Uterus (tissue), 4 donors: ENCODE measurements around the gene FN1. TPM values are rescaled to one million over a fixed set of nuclear protein-coding genes. Genes with fewer than 3 reads are reported as not detected.

Experiments
- DNase-seq, 2 donors: peaks; one replicate each; pipeline ENCODE4 v3.0.0-alpha.2; 2019 to 2020
- H3K27ac ChIP-seq, 2 donors: fragments of 200-600 bp; sonication (generic); 1 replicate in 1 of 2; 2 replicates in 1 of 2; pipeline ENCODE4 v1.5.1; 2016 to 2018
- H3K27me3 ChIP-seq, 2 donors: fragments of 200-600 bp; sonication (generic); one replicate each; pipeline ENCODE4 v1.5.1; 2018 to 2019; ENCODE audit warnings: control low read depth in 1 of 2
- H3K36me3 ChIP-seq, 2 donors: fragments of 200-600 bp; sonication (generic); one replicate each; pipeline ENCODE4 v1.5.1; 2019; ENCODE audit warnings: control low read depth in 1 of 2
- H3K4me1 ChIP-seq, 2 donors: fragments of 200-600 bp; sonication (generic); one replicate each; pipeline ENCODE4 v1.5.1; 2018 to 2019; ENCODE audit warnings: control low read depth in 1 of 2
- H3K4me3 ChIP-seq, 2 donors: fragments of 200-600 bp; sonication (generic); 1 replicate in 1 of 2; 2 replicates in 1 of 2; pipeline ENCODE4 v1.5.1; 2018 to 2019; ENCODE audit warnings: mild to moderate bottlenecking in 1 of 2
- H3K9me3 ChIP-seq, 2 donors: fragments of 200-600 bp; sonication (generic); one replicate each; pipeline ENCODE4 v1.5.1; 2019; ENCODE audit warnings: control low read depth in 1 of 2
- POLR2A ChIP-seq, 2 donors: fragments of 450-650 bp; IDR thresholded peaks; one replicate each; pipeline ENCODE4 v1.6.1; 2016; ENCODE audit warnings: antibody characterized with exemption in 2 of 2, mild to moderate bottlenecking in 1 of 2, moderate library complexity in 1 of 2
- intact Hi-C: fragments of 100-400 bp; cut with DNase I; formaldehyde crosslinking; loops from one replicate; pipeline ENCODE4 v1.15.1; 2023; ENCODE audit warnings: low total_unique reads
- total RNA-seq, 4 donors: library from RNA; depleted of rRNA in 3 of 4; stranded (reverse); fragments of >200 nt in 3 of 4; gene quantifications; one replicate each; pipeline versions ENCODE4 v1.1.0 to v1.2.4, GENCODE V29; 2014 to 2023
- TF ChIP-seq, protein P1 (sequence below), 4 experiments: fragments of 200-600 bp in 2 of 4; fragments of 450-650 bp in 2 of 4; sonication (generic) in 2 of 4; IDR thresholded peaks; one replicate each; pipeline ENCODE4 v1.5.1; 2016 to 2019; ENCODE audit warnings: antibody characterized with exemption in 4 of 4, mild to moderate bottlenecking in 2 of 4, moderate library complexity in 1 of 4
- donor health status: DM: yes; HTN: yes; CAD: no.

FN1 gene
- total RNA-seq, 4 donors from 2014 or later, result 218 to 1,074 (median 261) TPM

DNA sequence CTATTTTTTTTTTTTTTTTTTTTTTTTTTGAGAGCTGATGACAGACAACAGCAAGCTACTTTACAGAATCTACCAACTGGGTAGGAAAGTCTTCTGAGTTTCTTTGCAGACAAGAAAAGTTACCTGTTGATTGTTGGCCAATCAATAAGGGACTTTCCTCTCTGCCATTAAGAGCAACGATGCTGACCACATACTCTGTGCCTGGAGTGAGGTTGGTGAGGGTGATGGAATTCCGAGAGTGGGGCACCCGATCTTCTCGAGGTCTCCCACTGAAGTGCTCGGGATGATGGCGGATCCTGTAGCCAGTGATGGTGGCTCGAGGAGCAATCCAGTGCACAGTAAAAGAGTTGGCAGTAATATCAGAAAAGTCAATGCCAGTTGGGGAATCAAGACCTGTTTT, 49.3 kb downstream of the FN1 start:
- TF ChIP-seq POLR2A (IDR thresholded peaks at IDR 0.05), result no peak
- TF ChIP-seq, protein P1, sequence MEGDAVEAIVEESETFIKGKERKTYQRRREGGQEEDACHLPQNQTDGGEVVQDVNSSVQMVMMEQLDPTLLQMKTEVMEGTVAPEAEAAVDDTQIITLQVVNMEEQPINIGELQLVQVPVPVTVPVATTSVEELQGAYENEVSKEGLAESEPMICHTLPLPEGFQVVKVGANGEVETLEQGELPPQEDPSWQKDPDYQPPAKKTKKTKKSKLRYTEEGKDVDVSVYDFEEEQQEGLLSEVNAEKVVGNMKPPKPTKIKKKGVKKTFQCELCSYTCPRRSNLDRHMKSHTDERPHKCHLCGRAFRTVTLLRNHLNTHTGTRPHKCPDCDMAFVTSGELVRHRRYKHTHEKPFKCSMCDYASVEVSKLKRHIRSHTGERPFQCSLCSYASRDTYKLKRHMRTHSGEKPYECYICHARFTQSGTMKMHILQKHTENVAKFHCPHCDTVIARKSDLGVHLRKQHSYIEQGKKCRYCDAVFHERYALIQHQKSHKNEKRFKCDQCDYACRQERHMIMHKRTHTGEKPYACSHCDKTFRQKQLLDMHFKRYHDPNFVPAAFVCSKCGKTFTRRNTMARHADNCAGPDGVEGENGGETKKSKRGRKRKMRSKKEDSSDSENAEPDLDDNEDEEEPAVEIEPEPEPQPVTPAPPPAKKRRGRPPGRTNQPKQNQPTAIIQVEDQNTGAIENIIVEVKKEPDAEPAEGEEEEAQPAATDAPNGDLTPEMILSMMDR (IDR thresholded peaks at IDR 0.05), result no peak
- Histone ChIP-seq H3K27me3 (no peaks in the 10 kb centered on the region), H3K4me1 (no peaks in the 10 kb centered on the region), H3K27ac (no peak overlapping the region), H3K36me3 (peaks cover 0 to 3% of the 10 kb centered on the region in 2 donors), H3K4me3 (no peak overlapping the region), H3K9me3 (no peaks in the 10 kb centered on the region)
- DNase-seq, result no peak
- intact Hi-C loops, result no loop called here

- Histone ChIP-seq H3K36me3 (no peaks in the 10 kb centered on the region), H3K27ac (no peak overlapping the region), H3K9me3 (no peaks in the 10 kb centered on the region), H3K27me3 (no peaks in the 10 kb centered on the region), H3K4me1 (no peaks in the 10 kb centered on the region), H3K4me3 (no peak overlapping the region)
- intact Hi-C loops, result no loop called here
- TF ChIP-seq POLR2A (IDR thresholded peaks at IDR 0.05), result no peak
- TF ChIP-seq, protein P1 (IDR thresholded peaks at IDR 0.05), result no peak
- no peak for DNase-seq
Observed at GRCh38 chr2:215384710-215385109, 51.2 kb downstream of the FN1 start.

- no peaks in the 10 kb centered on the region for H3K4me1 ChIP-seq
- no peaks in the 10 kb centered on the region for H3K9me3 ChIP-seq
- no peak overlapping the region for H3K27ac ChIP-seq
- TF ChIP-seq POLR2A (IDR thresholded peaks at IDR 0.05), result no peak
- TF ChIP-seq, protein P1 (IDR thresholded peaks at IDR 0.05), result no peak
- no peak overlapping the region for H3K4me3 ChIP-seq
- H3K36me3 ChIP-seq, result no peaks in the 10 kb centered on the region
- DNase-seq, result no peak
- H3K27me3 ChIP-seq, result no peaks in the 10 kb centered on the region
- intact Hi-C loops, result no loop called here
Observed at GRCh38 chr2:215383652-215384279, 52.1 kb downstream of the FN1 start.

- H3K4me1 ChIP-seq, result no peaks in the 10 kb centered on the region
- DNase-seq, result no peak
- no peak overlapping the region for H3K4me3 ChIP-seq
- H3K36me3 ChIP-seq, result no peaks in the 10 kb centered on the region
- intact Hi-C loops, result no loop called here
- TF ChIP-seq, protein P1 (IDR thresholded peaks at IDR 0.05), result no peak
- no peak for TF ChIP-seq POLR2A (IDR thresholded peaks at IDR 0.05)
- H3K27me3 ChIP-seq, result no peaks in the 10 kb centered on the region
- no peaks in the 10 kb centered on the region for H3K9me3 ChIP-seq
- no peak overlapping the region for H3K27ac ChIP-seq
Observed at GRCh38 chr2:215382480-215382879, 53.4 kb downstream of the FN1 start.

DNA sequence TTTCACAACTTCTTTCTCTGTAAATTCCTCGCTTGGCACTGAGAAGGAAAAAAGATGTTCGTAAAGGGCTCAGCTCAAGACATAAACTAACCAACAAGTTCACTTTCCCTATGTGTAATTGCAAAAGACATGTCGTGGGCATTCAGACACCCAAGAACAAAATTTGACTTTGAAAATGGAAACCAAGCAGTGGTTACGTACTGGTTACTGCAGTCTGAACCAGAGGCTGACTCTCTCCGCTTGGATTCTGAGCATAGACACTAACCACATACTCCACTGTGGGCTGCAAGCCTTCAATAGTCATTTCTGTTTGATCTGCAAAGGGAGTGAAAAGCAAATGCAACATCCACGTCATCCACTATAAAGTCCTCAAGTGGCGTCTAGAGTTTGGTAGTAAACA, 53.9 kb downstream of the FN1 start:
- no peak overlapping the region for H3K27ac ChIP-seq
- H3K4me1 ChIP-seq, result no peaks in the 10 kb centered on the region
- no peaks in the 10 kb centered on the region for H3K36me3 ChIP-seq
- DNase-seq, result no peak
- H3K9me3 ChIP-seq, result no peaks in the 10 kb centered on the region
- H3K27me3 ChIP-seq, result no peaks in the 10 kb centered on the region
- intact Hi-C loops, result no loop called here
- H3K4me3 ChIP-seq, result no peak overlapping the region
- TF ChIP-seq, protein P1 (IDR thresholded peaks at IDR 0.05), result no peak
- TF ChIP-seq POLR2A (IDR thresholded peaks at IDR 0.05), result no peak
